OCI-M2 (cell line): ENCODE data around the gene EXOSC7.
"Not testable (repeated sequence)": the region's sequence is repeated elsewhere in the genome, so short reads cannot be mapped to it uniquely, and the experiment has no call there.

Source experiments
- DNase-seq: peaks from one replicate; lab custom pipeline; 2025; ENCODE audit not compliant: unreplicated experiment; lab: John Stamatoyannopoulos, UW

EXOSC7 gene

GRCh38 chr3:45053805-45054195 lies 77.8 kb downstream of the EXOSC7 start:
- not testable (repeated sequence) for DNase-seq

GRCh38 chr3:45054196-45054857 lies 78.3 kb downstream of the EXOSC7 start:
- no peak for DNase-seq

GRCh38 chr3:45055032-45055410 lies 79.0 kb downstream of the EXOSC7 start:
- DNase-seq: no peak

- no peak for DNase-seq
These were observed 79.5 kb downstream of the EXOSC7 start for GRCh38 chr3:45055411-45056143.

- DNase-seq: no peak
These were observed 80.7 kb downstream of the EXOSC7 start for GRCh38 chr3:45056608-45057301.

GRCh38 chr3:45057557-45057956 lies 81.5 kb downstream of the EXOSC7 start:
- DNase-seq: no peak

- DNase-seq: no peak
These were observed 83.1 kb downstream of the EXOSC7 start for GRCh38 chr3:45059132-45059531.

GRCh38 chr3:45060165-45060892 lies 84.3 kb downstream of the EXOSC7 start:
- no peak for DNase-seq
